Central memory CD8-positive, alpha-beta T cell (primary cell): ENCODE measurements around the gene CEP89.
"Not testable (repeated sequence)": the region's sequence is repeated elsewhere in the genome, so short reads cannot be mapped to it uniquely, and the experiment has no call there.

ENCODE experiments used
- ATAC-seq: fragments of 150-1000 bp; cut with Tn5 transposase; replicated peaks from 2 replicates; pipeline ENCODE4 v1.10.0; 2022; ENCODE audit warnings: mild to moderate bottlenecking, moderate FRiP score, moderate number of reproducible peaks; ENCODE audit not compliant: poor library complexity, severe bottlenecking; ENCODE audit errors: extremely low read depth
- DNase-seq, 2 donors: peaks; one replicate each; pipeline ENCODE4 v3.0.0; 2021; ENCODE audit warnings: low spot score in 2 of 2
- H3K27ac Mint-ChIP-seq: one replicate; pipeline ENCODE4 v1.8.0; 2022; ENCODE audit warnings: low read depth, mild to moderate bottlenecking, moderate library complexity, mixed read lengths
- H3K27me3 Mint-ChIP-seq: one replicate; pipeline ENCODE4 v1.8.0; 2022; ENCODE audit warnings: mixed read lengths
- H3K36me3 Mint-ChIP-seq: one replicate; pipeline ENCODE4 v1.8.0; 2022; ENCODE audit warnings: mild to moderate bottlenecking, moderate library complexity, mixed read lengths; ENCODE audit not compliant: insufficient read depth
- H3K4me1 Mint-ChIP-seq: one replicate; pipeline ENCODE4 v1.8.0; 2022; ENCODE audit warnings: mixed read lengths
- H3K4me3 Mint-ChIP-seq: one replicate; pipeline ENCODE4 v1.8.0; 2022; ENCODE audit warnings: mild to moderate bottlenecking, moderate library complexity, mixed read lengths
- H3K9me3 Mint-ChIP-seq: one replicate; pipeline ENCODE4 v1.8.0; 2022; ENCODE audit warnings: mixed read lengths

Gene CEP89

GRCh38 chr19:32988724-32989123 is 17.0 kb upstream of the CEP89 start:
- no peaks in the 10 kb centered on the region for H3K4me1 Mint-ChIP-seq
- H3K27ac Mint-ChIP-seq: no peak overlapping the region
- H3K27me3 Mint-ChIP-seq: no peaks in the 10 kb centered on the region
- ATAC-seq: no peak
- no peak overlapping the region for H3K4me3 Mint-ChIP-seq
- DNase-seq: no peak
- H3K36me3 Mint-ChIP-seq: no peaks in the 10 kb centered on the region
- no peaks in the 10 kb centered on the region for H3K9me3 Mint-ChIP-seq

GRCh38 chr19:32988254-32988653 is 16.5 kb upstream of the CEP89 start:
- not testable (repeated sequence) for H3K9me3 Mint-ChIP-seq, H3K27me3 Mint-ChIP-seq, DNase-seq, H3K4me3 Mint-ChIP-seq, H3K36me3 Mint-ChIP-seq, H3K4me1 Mint-ChIP-seq, H3K27ac Mint-ChIP-seq, ATAC-seq

- H3K27ac Mint-ChIP-seq, DNase-seq, ATAC-seq, H3K27me3 Mint-ChIP-seq, H3K9me3 Mint-ChIP-seq, H3K4me3 Mint-ChIP-seq, H3K4me1 Mint-ChIP-seq, H3K36me3 Mint-ChIP-seq: not testable (repeated sequence)
Measured at GRCh38 chr19:32982488-32982887, 10.7 kb upstream of the CEP89 start.

- ATAC-seq, H3K4me1 Mint-ChIP-seq, H3K36me3 Mint-ChIP-seq, H3K4me3 Mint-ChIP-seq, H3K27ac Mint-ChIP-seq, DNase-seq, H3K9me3 Mint-ChIP-seq, H3K27me3 Mint-ChIP-seq: not testable (repeated sequence)
Measured at GRCh38 chr19:32979807-32980206, 8.0 kb upstream of the CEP89 start.

- not testable (repeated sequence) for H3K4me3 Mint-ChIP-seq, H3K27ac Mint-ChIP-seq, DNase-seq, H3K27me3 Mint-ChIP-seq, ATAC-seq, H3K9me3 Mint-ChIP-seq, H3K36me3 Mint-ChIP-seq, H3K4me1 Mint-ChIP-seq
Measured at GRCh38 chr19:32977813-32978212, 6.1 kb upstream of the CEP89 start.

- peaks cover 1% of the 10 kb centered on the region for H3K36me3 Mint-ChIP-seq
- no peaks in the 10 kb centered on the region for H3K27me3 Mint-ChIP-seq
- ATAC-seq (no peak), DNase-seq (no peak)
- H3K4me3 Mint-ChIP-seq: no peak overlapping the region
- H3K4me1 Mint-ChIP-seq: peaks cover 1% of the 10 kb centered on the region
- no peak overlapping the region for H3K27ac Mint-ChIP-seq
- no peaks in the 10 kb centered on the region for H3K9me3 Mint-ChIP-seq
Measured at GRCh38 chr19:32977280-32977679, 5.5 kb upstream of the CEP89 start.

GRCh38 chr19:32976223-32976805 is 4.6 kb upstream of the CEP89 start:
- no peak overlapping the region for H3K27ac Mint-ChIP-seq
- peaks cover 9% of the 10 kb centered on the region for H3K36me3 Mint-ChIP-seq
- no peaks in the 10 kb centered on the region for H3K27me3 Mint-ChIP-seq
- DNase-seq (peak; percentile 38 to 58), ATAC-seq (no peak)
- no peaks in the 10 kb centered on the region for H3K9me3 Mint-ChIP-seq
- no peak overlapping the region for H3K4me3 Mint-ChIP-seq
- H3K4me1 Mint-ChIP-seq: peaks cover 11% of the 10 kb centered on the region

- Mint-ChIP-seq H3K27ac (peak overlapping the region; percentile 89), H3K36me3 (peaks cover 14% of the 10 kb centered on the region), H3K4me1 (peaks cover 29% of the 10 kb centered on the region), H3K27me3 (no peaks in the 10 kb centered on the region), H3K9me3 (no peaks in the 10 kb centered on the region), H3K4me3 (peak overlapping the region; percentile 99)
- ATAC-seq (no peak), DNase-seq (no peak)
Measured at GRCh38 chr19:32971012-32971595, 654 bp downstream of the CEP89 start.

GRCh38 chr19:32969549-32969948 is 2.2 kb downstream of the CEP89 start:
- ATAC-seq (no peak), DNase-seq (no peak)
- Mint-ChIP-seq H3K4me3 (no peak overlapping the region), H3K9me3 (no peaks in the 10 kb centered on the region), H3K36me3 (peaks cover 14% of the 10 kb centered on the region), H3K4me1 (peaks cover 29% of the 10 kb centered on the region), H3K27me3 (no peaks in the 10 kb centered on the region), H3K27ac (no peak overlapping the region)

- no peak overlapping the region for H3K4me3 Mint-ChIP-seq
- peaks cover 13% of the 10 kb centered on the region for H3K36me3 Mint-ChIP-seq
- no peak for ATAC-seq
- peaks cover 23% of the 10 kb centered on the region for H3K4me1 Mint-ChIP-seq
- no peak overlapping the region for H3K27ac Mint-ChIP-seq
- H3K27me3 Mint-ChIP-seq: no peaks in the 10 kb centered on the region
- no peak for DNase-seq
- H3K9me3 Mint-ChIP-seq: no peaks in the 10 kb centered on the region
Measured at GRCh38 chr19:32966750-32967149, 5.0 kb downstream of the CEP89 start.

- Mint-ChIP-seq H3K9me3 (no peaks in the 10 kb centered on the region), H3K4me1 (no peaks in the 10 kb centered on the region), H3K27me3 (no peaks in the 10 kb centered on the region), H3K27ac (no peak overlapping the region), H3K4me3 (no peak overlapping the region), H3K36me3 (peaks cover 30% of the 10 kb centered on the region)
- no peak for ATAC-seq
- no peak for DNase-seq
Measured at GRCh38 chr19:32945260-32945659, 26.5 kb downstream of the CEP89 start.

GRCh38 chr19:32941273-32941672 is 30.5 kb downstream of the CEP89 start:
- H3K27me3 Mint-ChIP-seq, H3K4me1 Mint-ChIP-seq, H3K9me3 Mint-ChIP-seq, H3K27ac Mint-ChIP-seq, H3K4me3 Mint-ChIP-seq, DNase-seq, ATAC-seq: not testable (repeated sequence)
- H3K36me3 Mint-ChIP-seq: peaks cover 18% of the 10 kb centered on the region

GRCh38 chr19:32936065-32936464 is 35.7 kb downstream of the CEP89 start:
- ATAC-seq (no peak), DNase-seq (no peak)
- Mint-ChIP-seq H3K9me3 (no peaks in the 10 kb centered on the region), H3K4me3 (no peak overlapping the region), H3K27me3 (no peaks in the 10 kb centered on the region), H3K36me3 (peaks cover 10% of the 10 kb centered on the region), H3K27ac (no peak overlapping the region), H3K4me1 (peaks cover 8% of the 10 kb centered on the region)
